GM21576 (cell line): Measurements from ENCODE around the gene PAN3.
A peak's percentile ranks its signal among the peaks of the same experiment; 100 is the strongest.

ENCODE experiments used
- ATAC-seq: cut with Tn5 transposase; IDR thresholded peaks from one replicate; pipeline ENCODE4 v1.9.1; 2021; ENCODE audit warnings: mild to moderate bottlenecking, moderate library complexity; ENCODE audit not compliant: unreplicated experiment

The PAN3 gene

DNA sequence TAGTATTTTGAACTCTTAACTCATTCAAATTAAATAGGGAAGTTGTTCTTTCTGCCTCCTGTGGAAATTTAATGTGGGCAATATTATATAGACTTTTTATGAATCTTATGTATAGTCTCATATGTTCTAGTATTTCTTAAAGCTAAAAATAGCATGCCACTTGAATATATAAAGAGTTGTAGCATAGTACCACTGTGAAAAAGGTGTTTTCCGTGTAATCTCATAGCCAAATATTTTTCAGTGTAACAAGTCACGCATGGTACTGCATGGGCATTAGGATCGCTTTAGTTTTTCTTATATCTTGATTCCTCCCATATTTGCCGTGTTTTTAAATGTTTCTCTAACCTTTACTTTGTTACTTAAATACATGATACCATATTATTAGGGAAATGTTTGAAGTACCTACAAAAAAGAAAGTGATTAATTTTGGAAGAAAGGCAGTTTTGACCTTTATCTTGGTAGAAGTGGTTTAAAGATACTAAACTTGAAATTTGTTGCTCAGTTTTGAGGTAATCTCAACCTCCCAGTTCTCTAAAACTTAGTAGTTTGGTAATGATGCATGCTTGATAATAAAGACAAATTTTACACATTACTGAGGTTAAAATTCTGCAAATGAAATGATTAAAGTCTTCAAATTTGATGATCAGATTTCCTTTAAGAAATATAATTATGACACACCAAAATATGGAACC lies 81.2 kb downstream of the PAN3 start:
- no peak for ATAC-seq

DNA sequence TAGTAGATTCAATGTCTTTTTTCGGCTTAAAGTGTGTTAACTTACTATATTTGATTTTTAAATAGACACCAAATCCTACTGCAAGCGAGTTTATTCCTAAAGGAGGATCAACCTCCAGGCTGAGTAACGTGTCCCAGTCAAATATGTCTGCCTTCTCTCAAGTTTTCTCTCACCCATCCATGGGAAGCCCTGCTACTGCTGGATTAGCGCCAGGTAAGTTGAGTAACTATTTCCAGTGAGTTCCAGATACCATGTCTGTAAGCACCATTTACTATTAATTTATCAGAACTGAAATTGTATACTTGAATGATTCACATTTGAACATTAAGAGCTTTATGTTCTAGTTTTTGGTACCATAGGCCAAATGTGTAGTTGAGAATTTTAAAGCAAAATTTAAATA lies 81.8 kb downstream of the PAN3 start:
- ATAC-seq = no peak

GRCh38 chr13:28229522-28230411 lies 91.4 kb downstream of the PAN3 start:
- ATAC-seq = no peak

- ATAC-seq = no peak
Observed at GRCh38 chr13:28231642-28232041, 93.3 kb downstream of the PAN3 start.

- no peak for ATAC-seq
Observed at GRCh38 chr13:28237944-28238343, 99.6 kb downstream of the PAN3 start.

GRCh38 chr13:28239374-28239773 lies 101.0 kb downstream of the PAN3 start:
- no peak for ATAC-seq

DNA sequence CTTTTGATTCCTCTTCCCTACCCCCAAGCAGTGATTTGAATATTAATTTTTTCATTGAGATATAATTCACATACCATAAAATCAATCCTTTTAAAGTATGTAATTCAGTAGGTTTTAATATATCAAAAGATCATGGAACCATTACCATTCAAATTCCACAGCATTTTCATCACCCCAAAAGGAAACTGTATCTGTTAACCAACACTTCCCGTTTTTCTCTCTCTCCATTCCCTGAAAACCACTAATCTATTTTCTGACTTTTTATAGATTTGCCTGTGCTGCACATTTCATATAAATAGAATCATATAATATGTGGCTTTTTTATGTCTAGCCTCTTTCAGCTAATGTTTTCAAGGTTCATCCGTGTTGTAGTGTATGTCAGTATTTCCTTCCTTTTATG lies 107.1 kb downstream of the PAN3 start:
- no peak for ATAC-seq

DNA sequence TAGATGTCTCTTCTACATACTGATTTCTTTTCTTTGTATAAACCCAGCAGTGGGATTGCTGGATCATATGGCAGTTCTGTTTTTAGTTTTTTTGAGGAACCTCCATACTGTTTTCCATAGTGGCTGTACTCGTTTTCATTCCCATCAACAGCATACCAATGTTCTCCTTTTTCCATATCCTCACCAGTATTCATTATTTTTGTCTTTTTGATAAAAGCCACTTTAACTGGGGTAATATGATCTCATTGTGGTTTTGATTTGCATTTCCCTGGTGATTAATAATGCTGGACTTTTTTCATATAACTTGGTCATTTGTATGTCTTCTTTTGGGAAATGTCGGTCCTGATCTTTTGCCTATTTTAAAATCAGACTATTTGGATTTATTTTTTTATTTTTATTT lies 108.5 kb downstream of the PAN3 start:
- ATAC-seq = no peak

GRCh38 chr13:28248080-28248479 lies 109.7 kb downstream of the PAN3 start:
- ATAC-seq = no peak

DNA sequence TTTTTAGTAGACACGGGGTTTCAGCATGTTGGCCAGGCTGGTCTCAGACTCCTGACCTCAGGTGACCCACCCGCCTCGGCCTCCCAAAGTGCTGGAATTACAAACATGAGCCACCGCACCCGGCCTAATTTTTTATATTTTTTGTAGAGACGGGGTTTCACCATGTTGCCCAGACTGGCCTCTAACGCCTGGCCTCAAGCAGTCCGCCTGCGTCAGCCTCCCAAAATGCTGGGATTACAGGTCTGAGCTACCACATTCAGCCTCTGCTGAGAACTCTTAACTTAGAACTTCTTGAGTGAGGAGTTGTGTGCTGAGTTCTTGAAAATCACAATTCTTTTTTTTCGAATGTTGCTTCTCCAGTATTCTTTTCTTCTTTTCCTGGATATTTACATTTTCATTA lies 112.2 kb downstream of the PAN3 start:
- no peak for ATAC-seq

DNA sequence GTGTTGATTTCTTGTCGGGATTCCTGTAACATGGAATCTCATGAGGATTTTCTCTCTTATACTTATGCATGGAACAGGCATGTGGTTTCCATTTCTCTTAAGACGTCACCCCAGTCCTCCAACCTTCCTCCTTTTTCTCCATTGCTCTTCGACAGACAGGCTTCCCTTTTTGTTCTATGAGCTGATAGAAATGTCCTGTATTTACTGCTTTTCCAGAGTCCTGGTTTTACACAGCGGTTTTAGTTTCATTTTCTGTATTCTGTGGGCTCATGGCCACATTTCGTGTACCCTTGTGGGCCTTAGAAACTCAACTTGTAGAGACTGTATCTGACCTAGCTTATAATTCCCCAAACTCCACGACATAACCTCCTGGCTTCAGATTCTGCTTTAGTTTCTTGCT lies 113.1 kb downstream of the PAN3 start:
- no peak for ATAC-seq

DNA sequence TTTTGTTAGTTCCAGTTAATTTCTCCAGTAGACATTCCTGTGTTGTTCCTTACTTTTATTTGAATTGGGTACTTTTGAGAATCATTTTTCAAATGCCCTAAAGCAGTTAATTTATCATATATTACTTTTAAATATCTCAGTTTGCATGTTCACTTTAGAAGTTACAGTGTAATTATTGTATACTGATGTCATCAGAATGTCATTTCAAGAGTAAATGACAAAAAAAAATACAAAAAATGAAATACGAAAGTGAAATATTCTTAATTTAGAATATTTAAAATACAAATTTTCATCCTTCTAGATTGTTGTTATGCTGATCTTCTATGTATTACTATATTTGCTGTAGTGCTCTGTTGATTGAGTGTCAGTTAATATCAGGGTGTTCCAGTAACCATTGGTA lies 114.2 kb downstream of the PAN3 start:
- no peak for ATAC-seq

- no peak for ATAC-seq
Observed at GRCh38 chr13:28257305-28257704, 119.0 kb downstream of the PAN3 start.

DNA sequence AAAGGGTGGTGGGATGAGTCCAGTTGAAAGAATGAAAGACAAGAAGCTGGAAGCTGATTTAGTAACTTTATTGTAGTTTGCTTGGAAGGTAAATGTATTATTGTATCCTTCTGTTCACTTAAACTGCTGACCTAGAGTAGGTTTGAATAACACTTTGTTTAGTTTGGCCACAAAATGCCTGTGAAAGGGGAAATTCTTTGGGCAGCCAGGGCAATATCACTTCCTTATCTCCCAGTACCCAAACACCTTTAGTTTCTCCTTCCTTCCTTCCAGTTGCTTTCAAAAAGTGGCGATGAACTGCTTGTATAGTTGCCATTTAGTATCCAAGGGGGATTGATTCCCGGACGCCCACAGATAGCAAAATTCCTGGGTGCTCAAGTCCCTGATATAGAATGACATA lies 120.1 kb downstream of the PAN3 start:
- ATAC-seq = no peak

- no peak for ATAC-seq
Observed at GRCh38 chr13:28267497-28267896, 129.2 kb downstream of the PAN3 start.

- peak; percentile 94 for ATAC-seq
Observed at GRCh38 chr13:28268800-28269223, 130.5 kb downstream of the PAN3 start.

DNA sequence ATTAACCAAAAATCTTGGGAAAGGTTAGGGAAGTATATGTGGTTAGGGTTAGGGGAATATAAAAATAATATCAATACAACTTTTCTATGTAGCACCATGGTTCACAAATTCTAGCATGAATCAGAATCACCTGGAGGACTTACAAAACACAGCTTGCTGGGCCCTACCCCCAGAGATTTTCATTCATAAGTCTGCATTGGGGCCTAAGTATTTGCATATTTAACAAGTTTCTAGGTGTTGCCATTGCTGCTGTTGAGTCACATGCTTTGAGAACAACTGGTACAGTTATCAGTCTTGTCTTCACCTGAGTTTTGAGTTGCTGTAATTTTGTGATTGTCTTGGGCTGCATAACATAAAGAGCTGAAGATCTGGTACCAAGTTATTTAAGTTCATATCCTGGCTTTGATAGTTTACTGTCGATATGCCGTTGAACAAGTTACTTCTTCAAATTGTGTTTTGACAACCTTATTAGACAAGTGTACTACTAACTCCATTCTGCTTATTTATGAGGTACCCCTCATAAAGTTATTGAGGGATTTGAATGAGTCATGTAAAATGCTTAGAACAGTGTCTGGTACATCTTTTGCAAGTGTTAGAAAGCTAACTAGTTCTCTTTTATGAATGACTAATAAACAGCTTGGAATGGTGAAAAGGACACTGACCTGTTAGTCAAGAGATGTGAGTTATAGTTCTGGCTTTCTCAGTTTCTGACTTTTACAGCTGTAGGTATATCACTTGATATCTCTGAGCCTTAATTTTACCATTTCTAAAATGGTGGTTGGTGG lies 132.9 kb downstream of the PAN3 start:
- no peak for ATAC-seq

DNA sequence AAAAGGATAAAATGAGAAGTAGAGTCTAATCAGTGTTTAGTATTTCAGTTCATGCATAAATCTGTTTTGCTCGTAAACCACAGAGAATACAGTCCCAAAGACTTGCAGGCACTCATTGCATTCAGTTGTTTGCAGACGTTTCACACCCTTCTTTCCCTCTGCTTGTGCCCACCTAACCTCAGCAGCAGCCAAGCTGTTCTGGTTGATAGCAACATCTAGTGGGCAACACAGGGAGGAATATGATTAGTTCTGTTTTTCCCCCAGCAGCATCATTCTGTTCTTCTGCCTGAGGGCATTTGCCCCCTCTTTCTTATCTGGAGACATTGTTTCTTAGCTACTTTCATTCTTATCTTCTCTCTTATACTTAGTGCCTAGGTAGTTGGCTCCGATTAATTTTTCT lies 135.6 kb downstream of the PAN3 start:
- no peak for ATAC-seq

- ATAC-seq = no peak
Observed at GRCh38 chr13:28282451-28282850, 144.1 kb downstream of the PAN3 start.

DNA sequence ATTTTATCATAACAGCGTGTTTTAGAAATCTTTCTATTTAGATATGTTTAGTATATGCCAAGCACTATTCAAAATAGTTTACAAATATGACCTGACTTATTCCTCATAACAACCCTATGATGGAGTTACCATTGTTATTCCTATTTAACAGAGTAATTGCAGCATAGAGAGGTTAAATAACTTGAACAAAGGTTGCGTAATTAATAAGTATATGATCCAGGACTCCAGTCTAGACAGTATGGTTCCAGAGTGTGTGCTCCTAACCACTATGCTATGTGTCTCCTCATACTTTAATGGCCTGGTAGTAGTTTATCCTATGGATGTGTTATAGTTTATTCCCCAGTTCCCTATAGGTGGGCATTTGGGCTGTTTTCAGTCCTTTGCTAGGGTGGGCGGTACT lies 145.3 kb downstream of the PAN3 start:
- no peak for ATAC-seq

DNA sequence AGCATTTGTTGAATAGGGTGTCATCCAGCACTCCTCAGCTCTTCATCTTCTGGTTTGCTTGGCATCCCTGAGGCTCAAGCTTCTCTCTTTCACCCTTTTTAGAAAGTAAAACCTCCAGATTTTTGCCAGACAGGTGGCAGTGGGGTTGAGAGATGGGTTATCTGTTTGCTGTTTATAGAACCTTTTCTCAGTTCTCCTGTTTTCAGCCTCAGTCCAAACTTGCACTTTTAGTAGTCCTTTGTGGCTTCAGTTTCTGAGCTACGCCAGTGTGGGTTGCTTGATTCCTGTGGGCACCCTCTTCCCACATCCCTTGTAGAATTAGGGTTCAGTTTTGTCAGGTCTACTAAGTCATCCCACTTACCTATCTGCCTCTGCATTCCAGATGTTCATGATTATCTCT lies 147.9 kb downstream of the PAN3 start:
- peak; percentile 70 for ATAC-seq

- no peak for ATAC-seq
Observed at GRCh38 chr13:28297341-28297740, 159.0 kb downstream of the PAN3 start.
